Caki2 (cell line): Measurements from ENCODE around the gene TRAPPC3. TPM values are rescaled to one million over a fixed set of nuclear protein-coding genes. Genes with fewer than 3 reads are reported as not detected.

ENCODE experiments used
- DNase-seq: peaks from one replicate; pipeline ENCODE4 v3.0.0-alpha.2; 2015; ENCODE audit warnings: low read depth
- in situ Hi-C: cut with HindIII; loops from 2 replicates; pipeline ENCODE4 v1.10.0; 2016; ENCODE audit warnings: low sequenced_read_pairs, low pct_unique_long_range_greater_than_20kb, mixed read lengths
- total RNA-seq: library from RNA; depleted of rRNA; stranded (reverse); fragments of >200 nt; shearing (Covaris generic); gene quantifications from 2 replicates; pipeline ENCODE4 v1.2.3, GENCODE V29; 2014; ENCODE audit warnings: low replicate concordance

The TRAPPC3 gene
- total RNA-seq, 1 experiment from 2014 or later = 155 TPM

DNA sequence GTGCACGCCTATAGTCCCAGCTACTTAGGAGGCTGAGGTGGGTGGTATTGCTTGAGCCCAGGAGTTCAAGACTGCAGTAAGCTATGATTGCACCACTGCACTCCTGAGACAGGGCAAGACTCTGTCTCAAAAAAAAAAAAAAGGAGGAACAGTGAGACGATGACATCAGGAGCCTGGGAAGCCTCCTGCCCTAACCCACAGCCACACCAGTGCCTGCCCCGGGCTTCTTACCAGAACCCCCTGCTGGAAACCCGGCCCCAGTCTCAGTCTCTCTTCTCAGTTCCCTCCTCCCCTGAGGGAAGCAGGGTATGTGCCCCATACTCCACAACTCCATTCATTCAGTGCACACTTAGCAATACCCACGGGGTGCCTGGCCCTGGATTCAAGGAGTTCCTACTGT is 33.4 kb downstream of the TRAPPC3 start:
- DNase-seq = no peak
- in situ Hi-C loops = no loop called here

DNA sequence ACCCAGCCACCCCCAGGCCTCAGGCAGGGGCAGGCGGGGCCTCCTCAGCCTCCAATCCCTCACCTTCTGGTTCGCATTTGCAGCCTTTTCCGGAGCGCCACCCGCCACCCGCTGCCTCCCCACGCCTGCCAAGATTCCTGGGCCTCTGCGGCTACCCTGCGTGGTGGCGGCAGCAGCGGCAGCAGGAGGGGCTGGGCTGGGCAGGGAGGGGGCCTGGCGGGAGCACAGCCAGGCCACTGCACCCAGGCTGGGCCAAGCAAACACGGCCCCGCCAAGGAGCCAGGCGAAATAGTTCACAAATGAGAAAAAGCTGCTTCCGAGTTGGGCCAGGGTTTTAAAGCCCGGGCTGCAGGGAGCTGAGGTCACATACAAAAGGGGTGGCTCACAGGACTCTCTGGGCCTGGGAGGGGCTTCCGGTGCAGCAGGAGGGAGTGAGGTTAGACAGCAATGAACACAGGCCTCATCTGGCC is 34.1 kb downstream of the TRAPPC3 start:
- in situ Hi-C loops = no loop called here

GRCh38 chr1:36114371-36114770 is 34.9 kb downstream of the TRAPPC3 start:
- in situ Hi-C loops = no loop called here
- DNase-seq = no peak

More for the DNA sequence above, 34.1 kb downstream of the TRAPPC3 start:
- DNase-seq = no peak

DNA sequence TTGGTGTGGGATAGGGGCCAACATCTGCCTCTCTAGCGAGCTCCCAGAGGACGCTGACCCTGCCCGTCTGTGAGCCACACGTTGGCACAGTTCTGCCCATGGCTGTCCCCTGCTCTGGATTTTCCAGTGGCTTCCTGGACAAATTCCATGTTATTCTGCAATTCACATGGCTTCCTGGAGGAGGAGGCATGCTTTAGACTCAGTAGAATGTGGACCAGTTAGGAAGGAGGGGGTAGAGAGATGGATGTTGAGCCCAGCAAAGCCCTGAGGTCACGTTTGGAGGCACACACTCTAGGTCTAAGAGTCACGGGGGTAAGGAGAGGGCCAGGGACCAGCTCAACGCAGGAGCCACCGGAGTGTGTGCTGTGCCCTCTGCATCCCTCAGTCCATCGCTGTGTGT is 36.5 kb downstream of the TRAPPC3 start:
- in situ Hi-C loops = no loop called here
- no peak for DNase-seq

DNA sequence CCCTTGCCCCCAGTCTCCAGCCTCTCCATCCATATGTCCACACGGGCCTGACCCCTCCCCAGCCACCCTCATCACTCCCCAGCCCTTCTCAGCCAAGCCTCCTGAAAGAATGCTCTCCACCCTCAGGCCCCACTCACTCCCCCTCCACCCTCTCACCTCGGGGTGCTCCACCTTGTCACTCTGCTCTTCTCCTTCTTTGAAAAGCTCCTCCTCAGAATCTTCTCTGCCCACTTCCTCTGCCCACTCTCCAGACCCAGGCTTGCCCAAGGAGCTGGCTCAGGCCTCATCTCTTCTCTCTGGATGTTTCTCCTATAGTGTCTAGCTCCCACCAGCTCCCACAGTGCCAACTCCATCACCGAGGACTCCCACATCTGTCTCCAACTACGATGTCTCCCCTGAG is 38.1 kb downstream of the TRAPPC3 start:
- DNase-seq = no peak
- in situ Hi-C loops = no loop called here

- in situ Hi-C loops = no loop called here
- no peak for DNase-seq
Observed at GRCh38 chr1:36109041-36109679, 40.1 kb downstream of the TRAPPC3 start.

DNA sequence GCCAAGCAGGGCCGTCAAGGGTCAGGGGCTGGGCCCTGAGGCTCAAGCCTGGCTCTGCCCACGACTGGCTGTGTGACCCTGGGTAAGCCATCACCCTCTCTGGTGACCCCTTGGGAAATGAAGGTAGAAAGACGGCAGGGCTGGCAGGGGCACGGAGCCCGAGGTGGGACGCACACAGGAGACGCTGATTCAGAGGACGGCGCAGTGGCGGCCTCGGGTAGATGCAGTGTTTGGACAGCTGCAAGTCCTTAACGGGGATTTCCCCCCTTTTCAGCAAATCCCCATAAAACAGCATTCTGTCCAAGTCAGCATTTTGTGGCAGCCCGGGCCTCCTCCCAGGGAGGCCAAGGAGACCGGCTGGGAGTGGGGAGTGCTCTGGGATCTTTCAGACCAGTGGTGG is 41.0 kb downstream of the TRAPPC3 start:
- in situ Hi-C loops = no loop called here
- DNase-seq = no peak

- no peak for DNase-seq
- in situ Hi-C loops = no loop called here
Observed at GRCh38 chr1:36107394-36107793, 41.9 kb downstream of the TRAPPC3 start.

DNA sequence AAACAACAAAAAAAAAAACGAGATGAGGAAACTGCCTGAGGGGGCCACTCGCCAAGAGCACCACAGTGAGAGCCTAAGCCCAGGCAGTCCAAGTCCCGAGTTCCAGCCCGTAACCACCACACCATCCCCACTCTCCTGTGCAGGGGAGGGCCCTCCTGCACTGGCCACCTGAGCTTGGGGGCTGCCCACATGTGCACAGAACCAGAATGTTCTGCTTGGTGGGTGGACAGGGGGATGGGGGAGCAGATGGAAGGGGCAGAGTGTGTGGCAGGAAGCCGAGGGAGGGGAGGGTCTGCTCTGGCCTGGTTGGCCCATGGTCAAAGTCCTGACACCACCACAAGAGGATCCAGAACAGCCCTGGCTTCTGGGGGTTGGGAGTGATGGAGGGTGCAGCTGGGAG is 43.0 kb downstream of the TRAPPC3 start:
- DNase-seq = no peak
- in situ Hi-C loops = no loop called here

DNA sequence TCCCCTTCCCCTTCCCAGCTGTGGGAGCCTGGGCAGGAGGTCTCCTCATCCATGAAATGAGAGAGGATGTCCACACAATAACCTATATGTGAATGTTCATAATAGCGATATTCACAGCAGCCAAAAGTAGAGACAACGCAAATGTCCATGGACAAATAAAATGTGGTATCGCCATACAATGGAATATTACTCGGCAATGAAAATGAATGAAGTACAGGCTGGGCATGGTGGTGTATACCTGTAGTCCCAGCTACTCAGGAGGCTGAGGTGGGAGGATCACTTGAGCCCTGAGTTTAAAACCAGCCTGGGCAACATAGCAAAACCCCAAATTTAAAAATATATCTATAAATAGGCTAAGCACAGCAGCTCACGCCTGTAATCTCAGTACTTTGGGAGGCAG is 47.7 kb downstream of the TRAPPC3 start:
- no peak for DNase-seq
- in situ Hi-C loops = no loop called here

- in situ Hi-C loops = no loop called here
- DNase-seq = no peak
Observed at GRCh38 chr1:36100376-36100775, 48.9 kb downstream of the TRAPPC3 start.

GRCh38 chr1:36099681-36100341 is 49.5 kb downstream of the TRAPPC3 start:
- in situ Hi-C loops = no loop called here
- DNase-seq = peak; percentile 53

DNA sequence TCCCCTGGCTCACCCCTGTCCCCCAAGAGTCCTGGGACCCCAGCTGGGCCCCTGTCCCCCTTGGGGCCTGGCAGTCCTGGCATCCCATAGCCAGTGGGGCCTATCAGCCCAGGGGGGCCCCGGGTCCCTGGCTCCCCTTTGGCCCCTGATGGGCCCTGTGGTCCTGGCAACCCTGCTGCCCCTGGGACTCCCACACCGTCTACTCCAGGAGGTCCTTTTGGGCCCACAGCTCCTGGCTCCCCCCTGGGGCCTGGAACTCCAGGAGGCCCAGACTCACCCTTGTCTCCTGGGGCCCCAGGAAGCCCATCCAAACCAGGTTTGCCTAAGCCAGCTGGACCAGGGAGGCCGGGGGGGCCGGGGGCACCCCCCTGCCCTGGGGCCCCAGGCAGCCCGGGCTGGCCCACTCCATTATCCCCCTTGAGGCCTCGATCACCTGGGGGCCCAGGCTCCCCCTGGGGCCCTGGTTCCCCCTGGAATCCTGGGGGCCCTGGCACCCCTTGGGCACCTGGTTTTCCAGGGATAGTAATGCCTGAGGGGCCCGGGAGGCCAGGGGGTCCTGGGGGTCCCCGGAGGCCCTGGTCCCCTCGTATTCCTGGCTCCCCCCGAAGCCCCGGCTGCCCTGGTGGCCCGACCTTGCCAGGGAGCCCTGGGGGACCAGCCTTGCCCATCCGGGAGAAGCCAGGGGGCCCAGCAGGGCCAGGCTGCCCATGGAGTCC is 50.5 kb downstream of the TRAPPC3 start:
- in situ Hi-C loops = no loop called here
- no peak for DNase-seq

DNA sequence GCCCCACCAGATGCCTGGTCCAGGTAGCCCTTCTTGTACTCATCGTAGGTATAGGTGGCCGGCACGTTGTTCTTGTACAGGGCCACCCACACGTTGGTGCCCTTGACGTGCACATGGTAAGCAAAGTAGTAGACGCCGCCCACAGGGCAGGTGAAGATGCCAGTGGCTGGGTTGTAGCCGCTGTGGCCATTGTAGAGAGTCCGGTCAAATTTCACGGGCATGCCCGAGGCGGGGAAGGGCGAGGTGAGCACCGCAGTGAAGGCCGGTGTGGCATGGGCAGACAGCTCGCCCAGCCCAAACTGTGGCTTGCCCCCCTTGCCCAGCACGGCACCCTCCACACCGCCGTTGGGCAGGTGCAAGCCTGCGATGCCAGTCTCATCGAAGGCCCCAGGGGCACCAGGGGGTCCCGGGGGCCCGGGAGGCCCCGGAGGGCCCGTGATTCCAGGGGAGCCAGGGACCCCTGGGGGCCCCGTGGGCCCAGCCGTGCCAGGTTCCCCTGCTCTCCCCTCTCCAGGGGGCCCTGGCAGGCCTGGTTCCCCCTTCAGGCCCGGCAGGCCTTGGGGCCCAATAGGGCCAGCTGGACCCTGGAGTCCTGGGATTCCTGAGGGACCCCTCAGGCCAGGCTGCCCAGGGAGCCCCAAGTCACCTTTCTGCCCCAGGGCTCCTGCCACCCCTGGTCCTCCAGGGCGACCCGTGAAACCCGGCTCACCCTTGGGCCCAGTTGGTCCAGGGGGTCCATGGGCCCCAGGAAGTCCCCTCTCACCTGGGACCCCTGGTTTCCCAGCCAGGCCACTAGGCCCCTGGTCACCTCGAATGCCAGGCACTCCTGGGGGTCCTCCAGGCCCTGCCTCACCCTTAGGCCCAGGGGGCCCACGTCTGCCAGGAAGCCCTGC is 51.3 kb downstream of the TRAPPC3 start:
- in situ Hi-C loops = no loop called here
- no peak for DNase-seq

- DNase-seq = no peak
- in situ Hi-C loops = no loop called here
Observed at GRCh38 chr1:36096500-36097432, 52.5 kb downstream of the TRAPPC3 start.

DNA sequence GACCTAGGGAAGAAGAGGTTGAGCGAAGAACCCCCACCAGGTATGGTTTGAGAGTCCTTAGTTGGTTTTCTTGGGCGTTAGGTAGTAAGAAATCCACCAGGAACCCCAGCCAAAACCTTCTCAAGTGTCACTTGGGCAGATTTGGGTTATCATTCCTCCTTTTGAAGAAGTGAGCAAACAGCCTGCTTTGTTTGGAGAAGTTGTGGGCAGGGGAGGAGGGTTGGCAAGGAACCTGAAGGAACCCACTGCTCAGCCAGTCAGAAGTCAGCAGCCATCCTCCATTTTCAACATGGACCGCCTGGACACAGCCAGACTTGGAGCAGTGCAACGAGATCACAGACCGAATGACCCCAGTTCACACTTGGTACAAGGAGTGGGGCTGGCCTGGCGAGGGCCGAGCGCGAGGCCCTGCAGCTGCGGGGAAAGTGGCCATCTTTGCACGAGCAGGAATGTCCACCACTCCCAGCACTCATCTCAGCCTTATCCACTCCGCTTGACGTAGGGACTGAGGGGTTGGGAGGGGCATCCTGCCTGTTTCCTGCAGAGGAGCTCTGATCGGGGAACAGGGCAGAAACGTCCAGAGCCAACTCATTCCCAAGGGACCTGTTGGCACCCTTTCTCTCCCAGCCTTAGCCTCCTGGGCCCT is 53.4 kb downstream of the TRAPPC3 start:
- in situ Hi-C loops = no loop called here
- no peak for DNase-seq

DNA sequence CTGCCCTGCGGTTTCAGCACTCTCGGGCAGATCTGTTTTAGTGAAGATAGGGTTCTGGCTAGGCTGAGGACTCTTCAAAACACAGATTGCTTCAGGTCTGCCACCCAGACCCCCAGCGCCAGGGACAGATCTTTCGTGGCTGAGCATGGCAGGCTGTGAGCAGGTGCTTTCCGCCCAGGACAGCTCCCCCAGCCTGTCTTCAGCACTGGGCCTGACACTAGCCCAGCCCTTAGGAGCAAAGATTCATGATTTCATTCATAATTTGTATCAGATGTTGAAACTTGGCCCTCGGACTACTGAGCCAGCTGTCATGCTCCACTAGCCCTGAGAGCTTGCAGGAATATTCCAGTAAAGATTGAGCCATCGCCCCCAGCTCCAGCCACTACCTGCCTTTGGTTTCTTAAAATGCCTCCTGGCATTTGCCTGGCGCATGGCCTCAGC is 54.6 kb downstream of the TRAPPC3 start:
- DNase-seq = no peak

More for the DNA sequence above, 54.6 kb downstream of the TRAPPC3 start:
- in situ Hi-C loops = no loop called here
